Stimulated activated CD4-positive, alpha-beta T cell treated with anti-CD3 and anti-CD28 coated beads, Interleukin-12 subunit alpha, Interleukin-12 subunit beta, amount 100 ng/mL, for 4 hours (primary cell): Measurements from ENCODE around the gene GDPD3.

Experiments
- DNase-seq: peaks from one replicate; pipeline ENCODE4 v3.0.0-alpha.2; 2020

GDPD3 gene

DNA sequence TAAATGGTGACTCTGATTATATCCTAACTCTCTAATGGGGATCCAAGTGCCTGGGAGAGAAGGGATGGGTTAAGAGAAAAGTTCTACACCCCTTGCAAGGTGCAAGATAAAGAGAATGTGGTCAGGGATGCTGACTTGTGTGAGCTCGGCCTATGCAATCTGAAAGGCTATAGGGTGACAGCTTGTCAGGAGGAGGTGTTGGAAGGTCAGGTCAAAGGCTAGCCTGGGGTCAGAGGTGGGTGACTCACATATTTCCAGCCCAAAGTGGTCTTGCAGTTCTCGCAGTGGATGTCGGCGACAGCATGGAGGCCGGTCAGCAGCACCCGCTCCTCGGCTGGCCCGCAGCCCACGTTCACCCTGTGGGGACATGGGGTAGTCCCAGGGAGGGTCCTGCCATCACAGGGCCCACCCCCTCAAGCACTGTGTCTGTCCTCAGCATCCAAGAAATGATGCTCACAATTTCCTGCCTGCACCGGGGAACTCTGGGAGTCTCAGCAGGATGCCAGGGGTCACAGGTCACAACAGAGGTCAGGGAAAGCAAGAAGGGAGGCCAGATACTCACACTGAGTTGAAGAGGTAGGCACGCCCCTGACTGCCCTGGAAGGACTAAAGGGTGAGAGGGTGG is 18.7 kb downstream of the GDPD3 start:
- no peak for DNase-seq

DNA sequence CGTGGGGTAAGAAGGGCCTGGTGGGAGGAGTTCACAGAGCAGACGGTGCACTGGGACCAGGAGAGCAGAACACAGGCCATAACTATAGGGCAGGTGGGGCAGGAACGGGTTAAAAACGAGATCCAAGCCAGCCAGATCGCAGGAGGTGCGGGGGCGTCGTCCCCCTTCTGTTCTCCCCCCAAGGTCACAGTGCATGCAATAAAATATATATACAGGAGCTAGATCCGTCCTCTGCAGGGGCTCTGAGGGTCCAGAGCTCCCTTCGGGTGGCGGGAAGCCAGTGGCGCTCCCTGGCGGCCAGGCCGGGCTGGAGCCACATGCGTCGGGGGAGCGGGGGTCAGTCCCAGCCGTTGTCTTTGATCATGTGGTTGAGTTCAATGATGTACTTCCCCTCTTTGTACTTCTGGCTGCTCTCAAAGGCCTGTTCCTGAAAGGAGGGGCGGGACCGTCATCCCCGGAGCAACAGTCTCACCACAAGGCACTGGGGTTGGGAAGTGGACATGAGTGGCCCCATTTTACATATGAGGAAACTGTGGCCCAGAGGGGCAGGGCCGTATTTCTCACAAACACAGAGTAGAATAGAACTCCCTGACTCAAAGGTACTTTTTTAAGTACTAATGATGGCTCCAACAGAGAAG is 20.8 kb downstream of the GDPD3 start:
- peak; percentile 56 for DNase-seq

DNA sequence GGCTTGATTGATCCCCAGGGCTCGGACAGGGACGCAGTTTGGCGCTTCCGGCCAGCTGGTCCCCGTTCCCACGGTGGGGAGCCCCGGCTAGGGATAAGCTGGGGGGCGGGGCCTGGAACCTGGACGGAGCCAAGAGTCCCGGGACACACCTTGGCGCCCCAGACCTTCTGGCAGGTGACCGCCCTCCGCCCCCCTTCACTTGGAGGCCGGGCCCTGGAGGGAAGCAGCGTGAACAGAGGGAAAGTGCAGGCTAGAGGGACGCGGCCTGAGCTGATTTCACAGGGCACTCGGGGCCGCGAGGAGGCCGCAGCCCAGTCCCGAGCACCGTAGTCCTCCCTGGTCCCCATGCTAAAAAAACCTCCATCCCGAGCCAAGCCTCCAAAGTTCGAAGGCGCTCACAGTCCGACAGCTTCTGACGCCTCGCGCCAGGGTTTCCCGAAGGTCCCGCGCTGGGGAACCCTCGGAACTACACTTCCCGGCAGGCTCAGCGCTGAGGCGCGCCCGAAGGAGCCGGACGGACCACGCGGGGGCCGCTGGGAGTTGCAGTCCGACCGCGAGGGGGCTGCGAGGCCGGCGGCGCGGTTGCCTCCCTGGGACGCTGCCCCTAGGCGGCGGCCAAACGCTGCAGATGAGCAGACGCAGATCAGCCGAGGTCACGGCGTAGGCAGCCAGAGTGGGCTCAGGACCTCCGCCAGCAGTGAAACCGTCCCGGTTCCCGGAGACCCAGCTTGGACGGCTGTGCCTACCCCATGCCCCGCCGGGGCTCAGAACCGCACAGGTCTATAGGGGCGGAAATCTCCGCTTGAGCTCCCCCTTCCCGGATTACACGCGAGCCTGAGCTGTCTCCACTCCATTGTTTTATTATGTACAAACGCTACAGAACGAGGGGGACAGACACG is 21.6 kb downstream of the GDPD3 start, which contains the start of gene TBX6:
TSS of gene TBX6 (minus strand) at position 451 of the 899 bp plus-strand sequence. CDS start 731 bp downstream, outside the sequence.
- peak; percentile 92 for DNase-seq

DNA sequence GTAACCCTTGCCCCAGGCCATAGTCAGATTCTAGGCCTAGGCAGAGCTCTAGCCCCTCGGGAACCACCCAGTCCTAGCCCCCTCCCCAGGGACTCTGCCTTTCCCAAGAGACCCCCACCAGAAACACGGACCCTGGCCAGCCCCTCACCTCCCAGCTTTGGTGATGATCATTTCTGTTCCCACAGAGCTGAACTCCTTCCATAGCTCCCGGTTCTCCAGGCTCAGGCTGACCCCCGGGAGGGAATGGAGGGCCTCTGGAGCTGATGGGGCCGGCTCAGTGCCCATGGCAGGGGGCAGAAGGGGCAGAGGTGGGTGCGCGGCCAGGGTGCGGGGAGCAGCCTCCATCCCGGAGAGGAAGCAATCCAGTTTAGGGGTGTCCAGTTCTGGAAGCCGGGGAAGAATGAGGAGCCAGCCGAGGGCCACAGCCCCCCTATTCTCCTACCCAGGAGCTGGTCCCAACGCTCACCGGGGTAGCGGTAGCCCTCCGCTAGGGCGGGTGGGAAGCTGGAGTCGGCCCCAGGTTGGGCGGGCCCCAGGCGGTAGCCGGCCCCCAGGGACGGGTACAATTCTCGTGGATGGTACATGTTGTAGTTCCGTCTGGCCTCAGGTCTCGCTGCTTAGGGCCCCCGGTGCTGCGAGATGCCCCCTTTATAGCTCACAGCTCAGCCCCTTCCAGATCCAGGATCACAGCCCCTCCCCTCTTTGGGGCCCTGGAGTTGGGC is 22.6 kb downstream of the GDPD3 start:
- no peak for DNase-seq

GRCh38 chr16:30088832-30089624 is 24.3 kb downstream of the GDPD3 start:
- DNase-seq: no peak

DNA sequence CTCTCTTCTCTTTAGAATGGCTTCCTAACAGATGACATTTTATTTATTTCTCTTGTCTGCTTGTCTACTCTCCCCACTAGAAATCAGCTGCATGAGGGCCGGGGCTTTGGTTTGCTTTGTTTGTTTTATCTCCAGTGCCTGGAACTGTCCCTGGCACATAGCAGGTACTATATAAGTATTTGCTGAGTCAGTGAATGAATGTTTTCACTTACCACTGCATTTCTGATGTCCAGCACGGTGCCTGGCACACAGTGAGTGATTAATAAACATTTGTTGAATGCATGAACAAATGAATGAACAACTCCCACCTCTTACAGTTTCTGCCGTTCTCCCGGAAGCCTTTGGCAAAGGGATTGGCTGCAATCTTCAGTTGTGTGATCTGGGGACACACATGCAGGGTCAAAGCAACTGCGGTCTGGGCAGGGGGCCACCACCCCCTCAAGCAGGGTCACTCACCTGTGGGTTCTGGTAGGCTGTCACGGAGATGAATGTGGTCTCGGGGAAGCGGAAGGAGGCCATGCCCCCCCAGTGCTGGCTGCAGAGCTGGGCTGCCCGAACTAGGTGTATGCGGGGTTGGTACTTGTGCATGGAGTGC is 25.0 kb downstream of the GDPD3 start:
- no peak for DNase-seq

GRCh38 chr16:30087181-30087898 is 26.0 kb downstream of the GDPD3 start:
- DNase-seq: no peak

DNA sequence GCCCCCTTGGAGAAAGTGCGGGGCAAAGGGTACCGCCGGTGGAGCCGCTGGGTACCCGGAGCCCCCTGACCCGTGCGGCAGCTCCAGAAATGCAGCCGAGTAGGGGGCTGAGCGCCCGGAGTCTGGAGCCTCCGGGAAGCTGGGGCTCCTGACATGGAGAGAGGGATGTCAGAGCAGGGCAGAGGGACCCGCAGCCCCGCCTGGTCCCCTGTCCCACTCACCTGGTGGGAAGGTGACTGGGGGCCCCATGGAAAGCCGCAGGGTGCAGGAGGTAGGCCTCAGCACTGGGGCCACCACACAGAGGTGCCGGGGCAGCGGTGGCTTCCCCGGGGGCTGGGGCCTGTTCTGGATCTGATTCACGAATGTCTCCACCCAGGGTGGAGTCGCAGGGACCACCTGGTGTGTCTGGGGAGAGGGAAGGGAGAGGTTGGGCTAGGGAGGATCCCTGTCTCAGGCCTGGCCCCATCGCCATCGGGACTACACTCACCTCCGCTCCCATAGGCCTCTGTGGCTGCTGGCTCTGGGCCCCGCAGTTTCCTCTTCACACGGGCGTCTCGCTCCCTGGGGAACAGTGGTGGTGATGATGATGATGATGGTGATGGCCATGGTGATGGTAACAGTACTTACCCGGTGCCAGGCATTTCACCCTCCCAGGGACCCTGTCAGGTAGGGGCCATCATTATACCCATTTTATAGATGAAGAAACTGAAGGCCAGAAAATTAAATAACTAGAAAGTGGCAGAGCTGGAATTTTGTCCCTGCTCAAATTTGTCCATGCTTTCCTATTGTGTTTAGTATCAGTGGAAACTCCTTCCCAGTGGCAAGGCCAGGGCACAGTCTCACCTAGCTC is 26.8 kb downstream of the GDPD3 start:
- DNase-seq: no peak

- no peak for DNase-seq
Measured at GRCh38 chr16:30085820-30086219, 27.5 kb downstream of the GDPD3 start.

- DNase-seq: no peak
Measured at GRCh38 chr16:30085247-30085646, 28.1 kb downstream of the GDPD3 start.

DNA sequence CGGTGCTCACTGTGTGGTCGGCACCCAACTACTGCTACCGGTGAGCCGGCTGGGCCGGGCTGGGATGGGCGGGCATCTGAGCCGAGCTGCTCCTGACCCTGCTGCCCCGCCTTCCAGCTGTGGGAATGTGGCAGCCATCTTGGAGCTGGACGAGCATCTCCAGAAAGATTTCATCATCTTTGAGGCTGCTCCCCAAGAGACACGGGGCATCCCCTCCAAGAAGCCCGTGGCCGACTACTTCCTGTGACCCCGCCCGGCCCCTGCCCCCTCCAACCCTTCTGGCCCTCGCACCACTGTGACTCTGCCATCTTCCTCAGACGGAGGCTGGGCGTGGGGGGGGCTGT is 28.5 kb downstream of the GDPD3 start:
- DNase-seq: no peak

DNA sequence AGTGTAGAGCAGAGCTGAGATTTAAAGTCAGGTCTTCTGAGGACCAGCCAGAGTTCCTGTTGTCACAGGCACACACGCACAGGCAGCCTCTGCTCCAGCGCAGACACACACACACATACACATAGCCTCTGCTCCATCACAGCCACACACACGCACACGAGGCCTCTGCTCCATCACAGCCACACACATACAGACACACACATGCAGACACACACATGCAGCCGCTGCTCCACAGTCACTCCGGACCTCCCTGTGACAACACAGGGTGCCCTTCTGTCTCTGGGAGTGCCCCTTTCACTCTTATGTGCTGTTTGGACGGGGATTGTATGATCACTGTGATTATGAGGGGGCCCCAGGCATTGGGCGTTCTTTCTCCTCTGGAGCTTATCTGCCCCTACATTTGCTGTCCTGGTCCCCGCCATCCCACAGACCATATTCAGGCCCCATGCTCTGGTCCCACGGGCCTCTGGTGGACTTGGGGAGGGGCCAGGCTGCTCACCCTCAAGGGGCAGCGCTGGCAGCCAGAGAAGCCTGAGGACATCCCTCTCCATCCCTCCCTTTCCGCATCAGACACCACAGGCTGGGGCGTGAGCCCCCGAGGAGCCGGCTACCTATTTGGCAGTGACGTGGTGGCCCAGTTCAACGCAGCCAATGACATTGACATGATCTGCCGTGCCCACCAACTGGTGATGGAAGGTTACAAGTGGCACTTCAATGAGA is 29.1 kb downstream of the GDPD3 start:
- no peak for DNase-seq

- DNase-seq: no peak
Measured at GRCh38 chr16:30083216-30084055, 29.9 kb downstream of the GDPD3 start.

- DNase-seq: no peak
Measured at GRCh38 chr16:30082545-30083090, 30.7 kb downstream of the GDPD3 start.

GRCh38 chr16:30079480-30079879 is 33.9 kb downstream of the GDPD3 start:
- no peak for DNase-seq

GRCh38 chr16:30078744-30079143 is 34.6 kb downstream of the GDPD3 start:
- DNase-seq: no peak

GRCh38 chr16:30077656-30078055 is 35.7 kb downstream of the GDPD3 start:
- DNase-seq: no peak

- no peak for DNase-seq
Measured at GRCh38 chr16:30076276-30076791, 37.0 kb downstream of the GDPD3 start.
